ENCODE measurements around the gene RAPGEF5. TPM values are rescaled to one million over a fixed set of nuclear protein-coding genes. Genes with fewer than 3 reads are reported as not detected.

RAPGEF5 gene
- polyA plus RNA-seq, 1 of the 3 experiments (the other 2 are of a cell fraction) = 1.2 TPM

- no peak for TF ChIP-seq RAD21 (IDR thresholded peaks at IDR 0.05; ENCODE audit: low read length)
Measured at GRCh38 chr7:22339725-22340390, 17.1 kb downstream of the RAPGEF5 start (continued).

GRCh38 chr7:22338877-22339276 is 18.1 kb downstream of the RAPGEF5 start:
- H3K27me3 ChIP-seq (ENCODE audit: insufficient read depth) = no peaks in the 10 kb centered on the region
- H3K27ac ChIP-seq (ENCODE audit: low read depth in 2 of 2, low read length in 1 of 2) = no peak overlapping the region
- WGBS (ENCODE audit: low lambda C conversion rate) = 65% methylated on average over 7 of the region's 7 CpGs
- ChIA-PET CTCF (interaction anchor here (0.9 to 2.5 kb wide), 3 partner anchors 14 to 114 kb away, joined by 3 to 5 read pairs (median 3); no protein-coding TSS in a partner anchor), POLR2A (no interaction called here)
- no peak overlapping the region for H2AFZ ChIP-seq (ENCODE audit: low read depth)
- no peak overlapping the region for H3K9ac ChIP-seq
- no peak for DNase-seq
- no peaks in the 10 kb centered on the region for H3K36me3 ChIP-seq (replicated peaks in 1 of 2; ENCODE audit: control insufficient read depth in 1 of 2, insufficient read depth in 2 of 2, low read length in 1 of 2)
- no peak overlapping the region for H3K4me2 ChIP-seq
- no peaks in the 10 kb centered on the region for H3K9me3 ChIP-seq
- no peaks in the 10 kb centered on the region for H3K9me2 ChIP-seq
- no peak overlapping the region for H3K4me3 ChIP-seq (ENCODE audit: low read depth in 2 of 2, low read length in 1 of 2)
- H3K79me2 ChIP-seq (ENCODE audit: insufficient read depth) = no peaks in the 10 kb centered on the region
- TF ChIP-seq FOXJ3 (CRISPR knock-in tag; IDR thresholded peaks at IDR 0.05) (no peak), SMC3 (IDR thresholded peaks at IDR 0.05; ENCODE audit: low read depth, low read length) (no peak), EZH2phosphoT487 (IDR thresholded peaks at IDR 0.05; ENCODE audit: borderline replicate concordance, low read depth) (no peak), IRF3 (IDR thresholded peaks at IDR 0.05; ENCODE audit: low read depth, low read length) (no peak), ZBTB33 (IDR thresholded peaks at IDR 0.05; ENCODE audit: borderline replicate concordance, low read depth) (no peak), RCOR1 (IDR thresholded peaks at IDR 0.05; ENCODE audit: low read length) (no peak), FOSL2 (IDR thresholded peaks at IDR 0.05; ENCODE audit: borderline replicate concordance, low read depth) (no peak)
- H3F3A ChIP-seq (replicated peaks; ENCODE audit: insufficient read depth) = no peaks in the 10 kb centered on the region
- H3K4me1 ChIP-seq (ENCODE audit: control insufficient read depth in 1 of 2, insufficient read depth in 2 of 2, low read depth in 1 of 2, low read length in 1 of 2) = peaks cover 0 to 2% of the 10 kb centered on the region in 2 experiments; a peak in 1 of 4 replicates
- no peaks in the 10 kb centered on the region for H4K20me1 ChIP-seq (ENCODE audit: insufficient read depth)

- Histone ChIP-seq H3K27ac (ENCODE audit: low read depth in 2 of 2, low read length in 1 of 2) (no peak overlapping the region), H3K36me3 (replicated peaks in 1 of 2; ENCODE audit: control insufficient read depth in 1 of 2, insufficient read depth in 2 of 2, low read length in 1 of 2) (no peaks in the 10 kb centered on the region), H3K9me2 (no peaks in the 10 kb centered on the region), H3K4me1 (ENCODE audit: control insufficient read depth in 1 of 2, insufficient read depth in 2 of 2, low read depth in 1 of 2, low read length in 1 of 2) (peaks cover 0 to 5% of the 10 kb centered on the region in 2 experiments; a peak in 1 of 4 replicates), H3F3A (replicated peaks; ENCODE audit: insufficient read depth) (no peaks in the 10 kb centered on the region), H3K9ac (no peak overlapping the region), H3K4me2 (no peak overlapping the region), H2AFZ (ENCODE audit: low read depth) (no peak overlapping the region), H3K4me3 (ENCODE audit: low read depth in 2 of 2, low read length in 1 of 2) (no peak overlapping the region), H3K27me3 (ENCODE audit: insufficient read depth) (no peaks in the 10 kb centered on the region), H4K20me1 (ENCODE audit: insufficient read depth) (no peaks in the 10 kb centered on the region), H3K9me3 (no peaks in the 10 kb centered on the region), H3K79me2 (ENCODE audit: insufficient read depth) (no peaks in the 10 kb centered on the region)
- WGBS (ENCODE audit: low lambda C conversion rate) = 35% methylated on average over 2 of the region's 2 CpGs
- DNase-seq = no peak
- ChIA-PET CTCF (interaction anchor here (0.6 to 2.5 kb wide), 3 partner anchors 15 to 228 kb away, joined by 3 to 5 read pairs (median 3); no protein-coding TSS in a partner anchor), POLR2A (no interaction called here)
- TF ChIP-seq NRF1 (IDR thresholded peaks at IDR 0.05; ENCODE audit: low read depth, low read length) (no peak), TEAD4 (IDR thresholded peaks at IDR 0.05; ENCODE audit: borderline replicate concordance, insufficient read depth) (no peak), CTCF (IDR thresholded peaks at IDR 0.05) (no peak), FOSL2 (IDR thresholded peaks at IDR 0.05; ENCODE audit: borderline replicate concordance, low read depth) (no peak), CHD2 (IDR thresholded peaks at IDR 0.05; ENCODE audit: low read length, partially characterized antibody) (no peak), NFIC (IDR thresholded peaks at IDR 0.05; ENCODE audit: borderline replicate concordance) (no peak), REST (IDR thresholded peaks at IDR 0.05; ENCODE audit: low read depth, low read length) (no peak), SIN3A (IDR thresholded peaks at IDR 0.05; ENCODE audit: borderline replicate concordance, low read depth, low read length) (no peak), FOXM1 (IDR thresholded peaks at IDR 0.05; ENCODE audit: low read depth) (no peak)
Measured at GRCh38 chr7:22338411-22338810, 18.5 kb downstream of the RAPGEF5 start.
